SJCRH30 (cell line): ENCODE measurements around the gene SULT1E1. TPM values are rescaled to one million over a fixed set of nuclear protein-coding genes. Genes with fewer than 3 reads are reported as not detected.

Source experiments
- DNase-seq, 2 experiments: peaks; one replicate each; pipeline ENCODE4 v3.0.0-alpha.2; 2015 to 2020
- H3K27ac ChIP-seq: fragments of 250-450 bp; sonication (Bioruptor Pico); 2 replicates; pipeline ENCODE4 v1.5.1; 2020; ENCODE audit warnings: mild to moderate bottlenecking, moderate library complexity
- H3K27me3 ChIP-seq: fragments of 250-450 bp; sonication (Bioruptor Pico); 2 replicates; pipeline ENCODE4 v1.5.1; 2020; ENCODE audit warnings: mild to moderate bottlenecking, moderate library complexity
- H3K36me3 ChIP-seq: fragments of 250-450 bp; sonication (Bioruptor Pico); 2 replicates; pipeline ENCODE4 v1.5.1; 2020; ENCODE audit warnings: mild to moderate bottlenecking, moderate library complexity
- H3K4me1 ChIP-seq: fragments of 250-450 bp; sonication (Bioruptor Pico); 2 replicates; pipeline ENCODE4 v1.5.1; 2020; ENCODE audit warnings: mild to moderate bottlenecking, moderate library complexity
- H3K4me3 ChIP-seq: fragments of 250-450 bp; sonication (Bioruptor Pico); 2 replicates; pipeline ENCODE4 v1.5.1; 2020; ENCODE audit warnings: mild to moderate bottlenecking, moderate library complexity
- H3K9me3 ChIP-seq: fragments of 250-450 bp; sonication (Bioruptor Pico); replicated peaks from 2 replicates; pipeline ENCODE4 v1.5.1; 2020; ENCODE audit warnings: mild to moderate bottlenecking, moderate library complexity
- total RNA-seq: library from RNA; depleted of rRNA; stranded (reverse); fragments of >200 nt; shearing (Covaris generic); gene quantifications from 2 replicates; pipeline ENCODE4 v1.2.3, GENCODE V29; 2014

SULT1E1 gene
- total RNA-seq, 1 experiment from 2014 or later, result not detected

- Histone ChIP-seq H3K4me1 (peaks cover 3% of the 10 kb centered on the region; the same call in 1 of the 2 replicates), H3K4me3 (no peak overlapping the region), H3K27me3 (no peaks in the 10 kb centered on the region), H3K36me3 (no peaks in the 10 kb centered on the region), H3K27ac (no peak overlapping the region), H3K9me3 (no peaks in the 10 kb centered on the region)
- no peak for DNase-seq
Measured at GRCh38 chr4:69860521-69861298, 765 bp upstream of the SULT1E1 start.

- no peaks in the 10 kb centered on the region for H3K9me3 ChIP-seq
Measured at GRCh38 chr4:69859140-69859685, 732 bp downstream of the SULT1E1 start.

GRCh38 chr4:69858690-69859089 lies 1.3 kb downstream of the SULT1E1 start:
- H3K36me3 ChIP-seq, result no peaks in the 10 kb centered on the region
- H3K27ac ChIP-seq, result no peak overlapping the region
- no peak overlapping the region for H3K4me3 ChIP-seq
- H3K27me3 ChIP-seq, result no peaks in the 10 kb centered on the region
- H3K9me3 ChIP-seq, result no peaks in the 10 kb centered on the region
- DNase-seq, result peak in 1 of 2 experiments; percentile 43
- peaks cover 3% of the 10 kb centered on the region; the same call in 1 of the 2 replicates for H3K4me1 ChIP-seq

More at GRCh38 chr4:69859140-69859685, 732 bp downstream of the SULT1E1 start:
- H3K4me1 ChIP-seq, result peaks cover 3% of the 10 kb centered on the region; the same call in 1 of the 2 replicates
- H3K4me3 ChIP-seq, result no peak overlapping the region
- no peak overlapping the region for H3K27ac ChIP-seq
- H3K27me3 ChIP-seq, result no peaks in the 10 kb centered on the region
- DNase-seq, result no peak
- H3K36me3 ChIP-seq, result no peaks in the 10 kb centered on the region

GRCh38 chr4:69855822-69856221 lies 4.1 kb downstream of the SULT1E1 start:
- H3K9me3 ChIP-seq, result no peaks in the 10 kb centered on the region

GRCh38 chr4:69849969-69850368 lies 10.0 kb downstream of the SULT1E1 start:
- no peaks in the 10 kb centered on the region for H3K36me3 ChIP-seq
- H3K9me3 ChIP-seq, result no peaks in the 10 kb centered on the region
- H3K4me1 ChIP-seq, result no peaks in the 10 kb centered on the region
- H3K27ac ChIP-seq, result no peak overlapping the region
- H3K4me3 ChIP-seq, result no peak overlapping the region
- H3K27me3 ChIP-seq, result no peaks in the 10 kb centered on the region
- no peak for DNase-seq

More at GRCh38 chr4:69855822-69856221, 4.1 kb downstream of the SULT1E1 start:
- H3K27me3 ChIP-seq, result no peaks in the 10 kb centered on the region
- H3K27ac ChIP-seq, result no peak overlapping the region
- no peak for DNase-seq
- peaks cover 3% of the 10 kb centered on the region; the same call in 1 of the 2 replicates for H3K4me1 ChIP-seq
- H3K4me3 ChIP-seq, result no peak overlapping the region
- H3K36me3 ChIP-seq, result no peaks in the 10 kb centered on the region

- Histone ChIP-seq H3K4me1 (no peaks in the 10 kb centered on the region), H3K4me3 (no peak overlapping the region), H3K27ac (no peak overlapping the region), H3K9me3 (no peaks in the 10 kb centered on the region), H3K36me3 (no peaks in the 10 kb centered on the region), H3K27me3 (no peaks in the 10 kb centered on the region)
- no peak for DNase-seq
Measured at GRCh38 chr4:69849297-69849696, 10.6 kb downstream of the SULT1E1 start.

GRCh38 chr4:69848028-69848427 lies 11.9 kb downstream of the SULT1E1 start:
- Histone ChIP-seq H3K4me1 (no peaks in the 10 kb centered on the region), H3K9me3 (no peaks in the 10 kb centered on the region), H3K4me3 (no peak overlapping the region), H3K36me3 (no peaks in the 10 kb centered on the region), H3K27me3 (no peaks in the 10 kb centered on the region), H3K27ac (no peak overlapping the region)
- no peak for DNase-seq

- Histone ChIP-seq H3K9me3 (no peaks in the 10 kb centered on the region), H3K4me1 (no peaks in the 10 kb centered on the region)
- DNase-seq, result no peak
Measured at GRCh38 chr4:69843932-69844331, 16.0 kb downstream of the SULT1E1 start.

GRCh38 chr4:69843301-69843700 lies 16.6 kb downstream of the SULT1E1 start:
- Histone ChIP-seq H3K27me3 (no peaks in the 10 kb centered on the region), H3K9me3 (no peaks in the 10 kb centered on the region), H3K4me3 (no peak overlapping the region), H3K36me3 (no peaks in the 10 kb centered on the region), H3K4me1 (no peaks in the 10 kb centered on the region), H3K27ac (no peak overlapping the region)
- DNase-seq, result no peak

More at GRCh38 chr4:69843932-69844331, 16.0 kb downstream of the SULT1E1 start:
- Histone ChIP-seq H3K36me3 (no peaks in the 10 kb centered on the region), H3K27me3 (no peaks in the 10 kb centered on the region), H3K27ac (no peak overlapping the region), H3K4me3 (no peak overlapping the region)

GRCh38 chr4:69838977-69839376 lies 21.0 kb downstream of the SULT1E1 start:
- Histone ChIP-seq H3K36me3 (no peaks in the 10 kb centered on the region), H3K4me1 (no peaks in the 10 kb centered on the region), H3K4me3 (no peak overlapping the region), H3K27me3 (no peaks in the 10 kb centered on the region), H3K27ac (no peak overlapping the region), H3K9me3 (no peaks in the 10 kb centered on the region)
- no peak for DNase-seq

- Histone ChIP-seq H3K9me3 (no peaks in the 10 kb centered on the region), H3K27ac (no peak overlapping the region), H3K36me3 (no peaks in the 10 kb centered on the region), H3K27me3 (no peaks in the 10 kb centered on the region), H3K4me1 (no peaks in the 10 kb centered on the region), H3K4me3 (no peak overlapping the region)
- no peak for DNase-seq
Measured at GRCh38 chr4:69836287-69836686, 23.7 kb downstream of the SULT1E1 start.

- Histone ChIP-seq H3K36me3 (no peaks in the 10 kb centered on the region), H3K9me3 (no peaks in the 10 kb centered on the region), H3K27ac (no peak overlapping the region), H3K4me1 (no peaks in the 10 kb centered on the region), H3K4me3 (no peak overlapping the region), H3K27me3 (no peaks in the 10 kb centered on the region)
- no peak for DNase-seq
Measured at GRCh38 chr4:69835766-69836165, 24.2 kb downstream of the SULT1E1 start.

GRCh38 chr4:69833251-69833650 lies 26.7 kb downstream of the SULT1E1 start:
- no peaks in the 10 kb centered on the region for H3K36me3 ChIP-seq
- no peaks in the 10 kb centered on the region for H3K9me3 ChIP-seq
- H3K4me1 ChIP-seq, result no peaks in the 10 kb centered on the region
- H3K27ac ChIP-seq, result no peak overlapping the region
- H3K27me3 ChIP-seq, result no peaks in the 10 kb centered on the region
- DNase-seq, result no peak
- H3K4me3 ChIP-seq, result no peak overlapping the region

GRCh38 chr4:69832326-69833030 lies 27.5 kb downstream of the SULT1E1 start:
- H3K4me3 ChIP-seq, result no peak overlapping the region
- H3K4me1 ChIP-seq, result no peaks in the 10 kb centered on the region
- no peaks in the 10 kb centered on the region for H3K36me3 ChIP-seq
- no peaks in the 10 kb centered on the region for H3K9me3 ChIP-seq
- H3K27ac ChIP-seq, result no peak overlapping the region
- no peak for DNase-seq
- no peaks in the 10 kb centered on the region for H3K27me3 ChIP-seq

- no peaks in the 10 kb centered on the region for H3K9me3 ChIP-seq
- no peak for DNase-seq
- no peak overlapping the region for H3K4me3 ChIP-seq
- no peaks in the 10 kb centered on the region for H3K27me3 ChIP-seq
- no peaks in the 10 kb centered on the region for H3K36me3 ChIP-seq
- H3K4me1 ChIP-seq, result no peaks in the 10 kb centered on the region
- H3K27ac ChIP-seq, result no peak overlapping the region
Measured at GRCh38 chr4:69831646-69832325, 28.2 kb downstream of the SULT1E1 start.
